ENCODE data around the gene APOBEC2.

APOBEC2 gene

GRCh38 chr6:41092421-41093140, 39.6 kb downstream of the APOBEC2 start:
- no peak for DNase-seq

- DNase-seq = no peak
Measured at GRCh38 chr6:41093729-41094128, 40.7 kb downstream of the APOBEC2 start.

- no peak for DNase-seq
Measured at GRCh38 chr6:41097467-41098090, 44.6 kb downstream of the APOBEC2 start.

GRCh38 chr6:41098366-41098765, 45.4 kb downstream of the APOBEC2 start:
- DNase-seq = no peak

- peak in 1 of 2 donors; percentile 11 for DNase-seq
Measured at GRCh38 chr6:41100871-41101287, 47.9 kb downstream of the APOBEC2 start.

- DNase-seq = no peak
Measured at GRCh38 chr6:41103847-41104246, 50.8 kb downstream of the APOBEC2 start.

GRCh38 chr6:41111017-41111416, 58.0 kb downstream of the APOBEC2 start:
- no peak for DNase-seq
